Left forelimb (tissue), 1 donor: ENCODE data around the gene THSD7A.
A peak's percentile ranks its signal among the peaks of the same experiment; 100 is the strongest.

Source experiments
- DNase-seq: peaks from one replicate; pipeline ENCODE4 v3.0.0-alpha.2; 2018; ENCODE audit warnings: low spot score

Gene THSD7A

GRCh38 chr7:11750191-11750590 is 81.8 kb downstream of the THSD7A start:
- no peak for DNase-seq

GRCh38 chr7:11749629-11750028 is 82.4 kb downstream of the THSD7A start:
- DNase-seq = no peak

GRCh38 chr7:11748884-11749283 is 83.1 kb downstream of the THSD7A start:
- DNase-seq = no peak

- DNase-seq = no peak
These were observed 84.1 kb downstream of the THSD7A start for GRCh38 chr7:11747715-11748485.

- no peak for DNase-seq
These were observed 85.4 kb downstream of the THSD7A start for GRCh38 chr7:11746591-11746990.

GRCh38 chr7:11743548-11743947 is 88.5 kb downstream of the THSD7A start:
- DNase-seq = no peak

- DNase-seq = no peak
These were observed 89.0 kb downstream of the THSD7A start for GRCh38 chr7:11743016-11743415.

DNA sequence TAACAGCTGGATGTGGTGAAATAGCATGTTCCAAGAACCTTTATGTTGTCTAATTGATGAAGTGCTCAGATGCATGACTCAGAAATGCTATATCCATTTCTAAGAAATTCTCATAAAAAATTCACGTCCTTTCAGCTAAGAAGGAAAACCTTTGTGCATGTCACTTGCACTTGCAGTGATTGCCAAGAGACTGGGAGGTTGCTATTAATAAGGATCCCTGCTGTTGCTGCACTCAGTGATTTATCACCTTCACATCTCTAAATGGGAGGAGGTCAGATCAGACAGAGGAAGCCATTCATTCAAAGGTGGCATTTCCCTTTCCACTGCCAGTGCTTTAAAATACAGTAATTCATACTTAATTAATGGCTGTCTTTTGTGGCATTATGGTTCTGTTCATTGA is 89.5 kb downstream of the THSD7A start:
- DNase-seq = no peak

DNA sequence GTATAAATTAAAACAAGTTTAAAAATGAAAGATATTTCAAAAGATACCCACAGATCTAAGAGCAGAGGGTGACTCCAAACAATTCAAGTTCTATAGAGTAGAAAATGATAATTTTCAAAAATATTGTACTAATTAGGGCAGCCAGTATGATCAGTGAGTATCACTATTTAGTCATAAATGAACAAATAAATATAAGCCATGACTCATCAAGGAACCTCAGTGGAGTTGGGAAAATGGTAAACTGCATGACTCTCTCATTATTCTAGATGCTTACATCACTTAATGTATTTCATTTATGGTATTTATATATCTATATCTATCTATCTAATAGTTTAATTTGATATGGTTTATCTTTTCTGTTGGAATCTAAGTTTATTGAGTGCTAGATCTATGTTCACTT is 94.3 kb downstream of the THSD7A start:
- no peak for DNase-seq

- DNase-seq = no peak
These were observed 99.8 kb downstream of the THSD7A start for GRCh38 chr7:11732207-11732606.

GRCh38 chr7:11730725-11731124 is 101.3 kb downstream of the THSD7A start:
- no peak for DNase-seq

- DNase-seq = no peak
These were observed 104.1 kb downstream of the THSD7A start for GRCh38 chr7:11727864-11728263.

DNA sequence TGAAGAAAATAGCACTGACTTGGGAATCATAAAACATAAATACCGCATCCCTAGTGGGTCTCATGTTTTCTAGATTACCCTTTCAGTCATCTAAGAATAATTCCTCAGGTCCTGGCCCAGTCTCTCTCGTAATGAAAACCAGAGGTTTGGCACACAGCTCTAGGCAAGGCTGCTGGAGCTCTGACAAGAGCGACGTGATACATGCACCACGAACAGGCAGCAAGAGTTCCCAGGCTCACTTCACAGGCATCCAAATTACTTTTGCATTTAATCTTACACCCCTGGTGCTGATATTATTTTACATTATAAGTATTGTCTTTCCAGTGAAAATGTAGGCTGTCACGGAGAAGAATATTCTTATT is 105.2 kb downstream of the THSD7A start:
- DNase-seq = peak; percentile 75

- DNase-seq = no peak
These were observed 105.8 kb downstream of the THSD7A start for GRCh38 chr7:11726001-11726793.

GRCh38 chr7:11716185-11716584 is 115.8 kb downstream of the THSD7A start:
- no peak for DNase-seq

DNA sequence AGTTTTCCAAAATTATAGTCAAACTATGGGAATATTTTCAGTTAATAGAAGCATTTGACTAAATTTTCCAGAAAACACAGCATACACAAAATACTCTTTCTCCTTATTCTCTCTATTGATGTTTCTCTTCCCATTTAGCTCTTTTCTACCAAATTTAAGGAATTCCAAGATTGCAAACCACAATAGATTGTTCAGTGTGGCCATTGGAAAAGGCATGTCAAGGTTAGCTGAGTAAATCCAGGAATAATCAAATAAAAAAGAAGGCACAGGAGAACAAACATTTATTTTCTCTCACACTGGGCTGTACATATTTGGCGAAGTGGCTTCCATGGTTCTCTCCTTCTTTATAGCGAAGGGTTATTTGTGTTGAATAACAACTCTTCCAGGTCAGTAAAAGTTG is 117.3 kb downstream of the THSD7A start:
- DNase-seq = no peak

GRCh38 chr7:11714205-11714604 is 117.8 kb downstream of the THSD7A start:
- no peak for DNase-seq

- DNase-seq = no peak
These were observed 118.6 kb downstream of the THSD7A start for GRCh38 chr7:11713352-11713751.

GRCh38 chr7:11710377-11710776 is 121.6 kb downstream of the THSD7A start:
- no peak for DNase-seq

- DNase-seq = no peak
These were observed 122.8 kb downstream of the THSD7A start for GRCh38 chr7:11709196-11709595.

DNA sequence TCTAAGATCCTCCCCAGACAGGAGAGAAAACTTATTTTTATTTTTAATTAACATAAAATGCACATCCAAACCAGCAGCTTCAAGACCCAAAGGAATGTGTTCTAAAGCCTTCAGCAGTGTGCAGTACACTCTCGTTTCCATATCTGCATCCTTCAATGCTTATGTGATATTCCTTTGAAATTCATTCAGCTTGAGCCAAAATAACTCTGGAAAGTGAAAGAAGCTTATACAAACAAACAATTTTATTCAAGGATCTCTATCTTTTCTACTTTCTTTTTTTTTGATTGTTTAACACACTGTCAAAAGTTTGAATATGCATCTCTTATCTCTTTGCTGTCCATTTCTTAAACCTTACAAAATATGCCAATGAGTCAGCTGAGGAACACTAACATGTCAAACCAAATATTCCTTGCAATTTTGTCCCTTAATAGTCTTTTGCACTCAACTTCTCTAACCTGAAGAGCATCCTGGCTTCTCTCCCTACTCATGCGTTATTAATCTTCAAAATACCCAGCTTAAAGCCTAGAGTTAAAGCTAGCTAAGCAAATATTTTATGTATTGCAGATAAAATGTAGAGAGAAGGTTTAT is 124.3 kb downstream of the THSD7A start:
- DNase-seq = no peak

DNA sequence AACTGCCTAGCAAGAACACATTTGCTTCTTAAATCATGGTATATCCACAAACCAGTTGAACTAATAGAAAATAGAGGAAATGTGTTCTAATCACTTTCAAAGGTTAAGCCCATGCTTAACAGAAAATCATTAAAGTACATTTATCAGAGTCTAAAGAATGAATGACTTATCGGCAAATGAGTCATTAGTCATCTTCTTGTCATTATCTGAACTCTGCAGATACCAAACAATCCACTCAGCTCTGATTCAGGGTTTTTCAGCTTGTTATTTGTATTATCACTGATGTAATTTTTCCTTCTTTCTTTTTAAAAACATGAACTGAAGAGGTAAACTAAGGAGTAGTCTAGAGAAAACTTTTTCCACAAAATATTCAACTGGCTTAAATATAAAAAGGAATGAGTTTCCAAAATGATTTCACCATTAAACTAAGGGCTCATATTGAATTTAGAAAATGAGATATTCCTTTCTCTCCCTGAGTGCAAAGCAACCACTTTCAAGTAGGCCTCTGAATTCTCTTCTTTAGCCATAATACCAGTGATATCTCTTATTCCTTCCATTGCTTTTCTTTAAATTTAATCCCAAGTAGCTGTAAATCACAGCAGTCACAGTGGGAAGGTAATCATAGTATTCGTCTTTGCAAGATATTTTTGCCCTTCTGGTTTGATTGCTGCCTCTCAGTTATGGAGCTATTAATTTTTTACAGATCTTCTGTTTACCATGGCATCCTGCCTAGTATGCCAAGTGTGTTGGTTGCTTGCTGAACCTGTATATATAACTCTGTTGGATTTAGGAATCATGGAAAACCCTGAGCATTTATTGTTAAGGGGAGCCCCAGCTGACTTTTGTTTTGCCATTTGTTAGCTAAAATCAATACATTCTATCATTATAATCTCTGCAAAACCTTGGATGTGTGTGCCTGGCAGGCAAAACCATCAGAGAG is 125.1 kb downstream of the THSD7A start:
- DNase-seq = no peak
